Suprapubic skin (tissue), 4 donors: ENCODE results near the gene METTL21C. TPM values are rescaled to one million over a fixed set of nuclear protein-coding genes. Genes with fewer than 3 reads are reported as not detected.

ENCODE experiments used
- DNase-seq, 2 donors: peaks; one replicate each; pipeline ENCODE4 v3.0.0-alpha.2; 2019; ENCODE audit warnings: low spot score in 2 of 2
- H3K27ac ChIP-seq: fragments of 200-600 bp; sonication (generic); one replicate; pipeline ENCODE4 v1.5.1; 2019
- H3K27me3 ChIP-seq: fragments of 200-600 bp; sonication (generic); one replicate; pipeline ENCODE4 v1.5.1; 2019
- H3K36me3 ChIP-seq: fragments of 200-600 bp; sonication (generic); one replicate; pipeline ENCODE4 v1.5.1; 2019
- H3K4me1 ChIP-seq: fragments of 200-600 bp; sonication (generic); one replicate; pipeline ENCODE4 v1.5.1; 2019
- H3K4me3 ChIP-seq: fragments of 200-600 bp; sonication (generic); one replicate; pipeline ENCODE4 v1.5.1; 2019; ENCODE audit warnings: mild to moderate bottlenecking
- H3K9me3 ChIP-seq: fragments of 200-600 bp; sonication (generic); one replicate; pipeline ENCODE4 v1.5.1; 2019
- CTCF ChIP-seq, 2 donors: fragments of 200-600 bp in 1 of 2; fragments of 450-650 bp in 1 of 2; sonication (generic) in 1 of 2; IDR thresholded peaks; one replicate each; pipeline ENCODE4 v1.5.1; 2016 to 2019; ENCODE audit warnings: antibody characterized with exemption in 2 of 2, mild to moderate bottlenecking in 1 of 2, moderate library complexity in 1 of 2
- EP300 ChIP-seq: sonication (generic); formaldehyde crosslinking; IDR thresholded peaks from one replicate; pipeline ENCODE4 v1.6.1; 2017; ENCODE audit warnings: antibody characterized with exemption
- POLR2A ChIP-seq, 2 donors: fragments of 450-650 bp; IDR thresholded peaks; one replicate each; pipeline ENCODE4 v1.6.1; 2017; ENCODE audit warnings: antibody characterized with exemption in 2 of 2, mild to moderate bottlenecking in 2 of 2, moderate library complexity in 2 of 2
- POLR2AphosphoS5 ChIP-seq, 3 donors: sonication (generic); formaldehyde crosslinking; IDR thresholded peaks; one replicate each; pipeline ENCODE4 v1.6.1; 2017; ENCODE audit warnings: antibody characterized with exemption in 3 of 3
- WGBS: methylation state at CpG from one replicate; pipeline ENCODE4 v1.1.5; 2018; 5-methylcytosine and 5-hydroxymethylcytosine counted together
- total RNA-seq, 4 donors: library from RNA; depleted of rRNA; stranded (reverse); fragments of >200 nt; gene quantifications; one replicate each; pipeline ENCODE4 v1.1.0, GENCODE V29; 2016

The METTL21C gene
- total RNA-seq, 4 donors from 2014 or later, result not detected

DNA sequence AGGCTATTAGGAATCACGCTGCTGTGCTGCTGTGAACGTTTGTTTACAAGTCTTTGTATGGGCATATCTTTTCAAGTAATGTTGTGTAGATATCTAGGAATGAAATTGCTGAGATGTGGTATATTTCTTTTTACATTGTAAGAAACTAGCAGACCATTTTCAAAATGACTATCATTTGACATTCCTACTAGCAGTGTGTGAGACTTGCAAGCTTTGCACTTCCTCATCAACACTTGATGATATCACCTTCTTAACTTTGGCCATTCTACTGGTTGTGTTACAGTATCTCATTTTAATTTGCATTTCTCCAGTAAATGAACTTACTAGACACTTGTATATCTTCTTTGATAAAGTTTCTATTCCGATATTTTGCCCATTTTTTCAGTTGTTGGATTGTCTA is 12.1 kb downstream of the METTL21C start:
- TF ChIP-seq POLR2AphosphoS5 (IDR thresholded peaks at IDR 0.05), result no peak
- TF ChIP-seq CTCF (IDR thresholded peaks at IDR 0.05), result no peak
- no peak for TF ChIP-seq EP300
- no peak for TF ChIP-seq POLR2A (IDR thresholded peaks at IDR 0.05)
- Histone ChIP-seq H3K27me3 (no peaks in the 10 kb centered on the region), H3K4me1 (no peaks in the 10 kb centered on the region), H3K9me3 (no peaks in the 10 kb centered on the region), H3K27ac (no peak overlapping the region), H3K4me3 (no peak overlapping the region), H3K36me3 (peaks cover 28% of the 10 kb centered on the region)
- WGBS, result 86% methylated on average over 3 of the region's 3 CpGs
- DNase-seq, result no peak

GRCh38 chr13:102682211-102682610 is 12.6 kb downstream of the METTL21C start:
- Histone ChIP-seq H3K9me3 (no peaks in the 10 kb centered on the region), H3K4me3 (no peak overlapping the region), H3K36me3 (peaks cover 32% of the 10 kb centered on the region), H3K4me1 (no peaks in the 10 kb centered on the region), H3K27me3 (no peaks in the 10 kb centered on the region), H3K27ac (no peak overlapping the region)
- no peak for TF ChIP-seq CTCF (IDR thresholded peaks at IDR 0.05)
- no peak for TF ChIP-seq POLR2AphosphoS5 (IDR thresholded peaks at IDR 0.05)
- no peak for TF ChIP-seq EP300
- no peak for TF ChIP-seq POLR2A (IDR thresholded peaks at IDR 0.05)
- 72% methylated on average over 4 of the region's 4 CpGs for WGBS
- DNase-seq, result no peak

- Histone ChIP-seq H3K4me1 (no peaks in the 10 kb centered on the region), H3K27me3 (no peaks in the 10 kb centered on the region), H3K36me3 (peaks cover 37% of the 10 kb centered on the region), H3K9me3 (no peaks in the 10 kb centered on the region), H3K4me3 (no peak overlapping the region), H3K27ac (no peak overlapping the region)
- TF ChIP-seq EP300 (no peak), POLR2AphosphoS5 (IDR thresholded peaks at IDR 0.05) (no peak), CTCF (IDR thresholded peaks at IDR 0.05) (no peak), POLR2A (IDR thresholded peaks at IDR 0.05) (no peak)
- WGBS, result 47% methylated on average over 5 of the region's 5 CpGs
- DNase-seq, result no peak
These were observed 13.8 kb downstream of the METTL21C start for GRCh38 chr13:102680842-102681740.

GRCh38 chr13:102680133-102680717 is 14.6 kb downstream of the METTL21C start:
- TF ChIP-seq POLR2AphosphoS5 (IDR thresholded peaks at IDR 0.05) (no peak), POLR2A (IDR thresholded peaks at IDR 0.05) (no peak), EP300 (no peak), CTCF (IDR thresholded peaks at IDR 0.05) (no peak)
- 80% methylated on average over 4 of the region's 4 CpGs for WGBS
- H3K27ac ChIP-seq, result no peak overlapping the region
- peaks cover 45% of the 10 kb centered on the region for H3K36me3 ChIP-seq
- no peak overlapping the region for H3K4me3 ChIP-seq
- no peak for DNase-seq
- no peaks in the 10 kb centered on the region for H3K27me3 ChIP-seq
- H3K9me3 ChIP-seq, result no peaks in the 10 kb centered on the region
- no peaks in the 10 kb centered on the region for H3K4me1 ChIP-seq

DNA sequence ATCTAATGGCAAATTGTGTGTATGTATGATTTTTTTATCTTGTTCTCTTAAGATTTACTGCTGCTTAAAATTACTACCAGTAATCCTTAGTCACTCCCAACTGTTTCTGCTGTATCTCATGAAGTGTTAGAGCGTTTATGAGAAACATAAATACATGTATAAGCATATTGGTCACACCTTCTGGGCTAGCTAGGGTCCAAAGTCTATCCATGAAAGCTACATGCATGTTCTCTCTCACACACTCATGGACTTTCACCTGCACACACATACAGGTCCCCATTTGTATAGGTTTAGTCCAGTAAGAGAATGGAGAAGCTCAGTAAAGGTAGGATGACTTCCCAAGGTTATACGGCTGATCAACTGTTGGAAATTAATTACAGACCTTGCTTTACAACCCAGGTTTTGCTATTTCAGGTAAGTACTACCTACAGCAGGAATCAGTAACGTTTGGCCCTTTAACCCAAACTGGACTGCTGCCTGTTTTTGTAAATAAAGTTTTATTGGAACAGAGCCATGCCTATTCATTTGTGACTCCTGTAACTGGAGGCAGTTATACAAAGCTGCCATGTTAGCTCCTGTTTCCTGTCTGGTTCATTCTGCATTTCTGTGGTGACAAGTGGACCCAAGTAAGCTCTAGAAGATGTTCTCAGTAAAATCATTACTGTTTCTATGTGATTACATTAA is 15.3 kb downstream of the METTL21C start:
- DNase-seq, result no peak
- H3K27ac ChIP-seq, result no peak overlapping the region
- 82% methylated on average over 3 of the region's 3 CpGs for WGBS

More for the DNA sequence above, 15.3 kb downstream of the METTL21C start:
- TF ChIP-seq POLR2AphosphoS5 (IDR thresholded peaks at IDR 0.05) (no peak), CTCF (IDR thresholded peaks at IDR 0.05) (no peak), EP300 (no peak), POLR2A (IDR thresholded peaks at IDR 0.05) (no peak)
- Histone ChIP-seq H3K27me3 (no peaks in the 10 kb centered on the region), H3K4me1 (no peaks in the 10 kb centered on the region), H3K9me3 (no peaks in the 10 kb centered on the region), H3K36me3 (peaks cover 52% of the 10 kb centered on the region), H3K4me3 (no peak overlapping the region)
